HG03175 (cell line): ENCODE measurements around the gene SNAPC3.
"Not testable (repeated sequence)": the region's sequence is repeated elsewhere in the genome, so short reads cannot be mapped to it uniquely, and the experiment has no call there.

Experiments used
- ATAC-seq: cut with Tn5 transposase; IDR thresholded peaks from one replicate; pipeline ENCODE4 v1.9.1; 2021; ENCODE audit warnings: mild to moderate bottlenecking, moderate library complexity; ENCODE audit not compliant: unreplicated experiment

The SNAPC3 gene

DNA sequence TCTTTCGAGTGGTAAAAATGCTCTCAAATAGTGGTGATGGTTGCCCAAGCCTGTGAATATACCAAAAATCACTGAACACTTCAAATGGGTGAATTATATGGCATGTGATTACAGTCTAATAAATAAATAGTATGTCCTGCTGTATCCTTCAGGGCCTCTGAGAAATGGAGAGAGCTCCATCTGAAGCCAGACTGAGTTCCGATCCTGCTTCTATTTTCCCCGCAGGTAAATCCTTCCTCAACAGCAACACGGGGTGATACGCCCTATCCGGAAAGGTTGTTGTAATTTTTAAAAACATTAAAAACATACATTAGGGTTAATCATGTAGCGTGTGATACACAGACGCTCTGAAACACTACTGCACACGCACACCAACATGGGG is 695 bp upstream of the SNAPC3 start:
- no peak for ATAC-seq

DNA sequence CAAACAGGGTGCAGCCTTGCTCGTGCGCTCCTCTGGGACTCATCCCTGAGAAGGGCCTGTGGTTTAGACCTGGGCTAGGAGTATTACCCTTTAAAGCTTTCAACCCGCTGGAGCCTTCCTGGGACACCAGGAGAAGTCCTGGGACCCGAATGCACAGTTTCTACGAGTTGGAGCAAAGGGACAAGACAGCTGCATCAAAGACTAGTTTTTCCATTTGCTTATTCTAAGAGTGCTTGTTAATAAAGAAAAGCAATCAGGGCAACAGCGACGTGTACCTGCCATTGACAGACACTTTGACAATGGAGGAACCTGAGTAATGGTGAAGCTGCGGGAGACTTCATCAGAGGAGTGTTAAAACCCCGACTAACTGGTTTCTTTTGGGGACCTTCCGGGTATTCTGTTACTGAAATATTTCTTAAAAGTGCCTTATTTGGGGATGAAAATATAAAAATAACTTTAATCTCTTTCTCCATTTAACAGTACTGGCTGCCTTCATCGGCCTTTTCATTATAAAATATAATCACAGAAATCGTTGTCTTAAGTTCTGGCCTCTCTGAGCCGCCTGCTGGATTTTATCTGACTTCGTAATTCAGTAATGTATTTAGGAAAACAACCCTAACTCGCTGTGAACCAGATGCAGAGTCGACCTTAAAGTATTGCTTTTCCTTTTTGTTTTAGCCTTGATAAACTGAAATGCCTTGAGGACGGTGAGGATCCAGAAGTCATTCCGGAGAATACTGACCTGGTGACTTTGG is 732 bp downstream of the SNAPC3 start:
- ATAC-seq = peak; percentile 14

DNA sequence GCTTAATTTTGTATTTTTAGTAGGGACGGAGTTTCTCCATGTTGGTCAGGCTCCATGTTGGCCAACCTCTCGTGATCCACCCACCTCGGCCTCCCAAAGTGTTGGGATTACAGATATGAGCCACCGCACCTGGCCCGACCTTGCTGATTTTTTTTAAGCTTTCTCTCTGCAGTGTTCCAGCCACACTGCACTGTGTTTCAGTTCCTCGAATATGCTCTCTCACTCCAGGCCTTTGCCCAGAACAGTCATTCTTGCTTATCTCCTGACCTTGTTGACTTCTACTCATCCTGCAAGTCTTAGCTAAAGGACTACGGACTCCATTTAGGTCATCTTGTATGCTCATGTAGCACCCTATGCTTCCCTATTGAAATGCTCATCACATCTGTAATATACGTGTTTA is 3.3 kb downstream of the SNAPC3 start:
- ATAC-seq = no peak

DNA sequence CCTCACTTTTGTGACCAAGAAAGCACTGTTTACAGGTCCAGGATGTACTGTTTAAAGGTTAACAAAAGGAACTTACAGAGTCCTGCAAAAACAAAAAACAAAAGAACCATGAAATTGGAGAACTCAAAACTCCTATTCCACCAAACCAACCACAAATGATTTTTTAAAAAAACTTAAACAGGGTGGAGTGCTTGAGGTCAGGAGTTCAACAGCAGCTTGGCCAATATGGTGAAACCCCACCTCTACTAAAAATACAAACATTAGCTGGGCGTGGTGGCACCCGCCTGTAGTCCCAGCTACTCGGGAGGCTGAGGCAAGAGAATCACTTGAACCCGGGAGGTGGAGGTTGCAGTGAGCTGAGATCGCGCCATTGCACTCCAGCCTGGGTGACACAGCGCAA is 5.0 kb downstream of the SNAPC3 start:
- not testable (repeated sequence) for ATAC-seq

DNA sequence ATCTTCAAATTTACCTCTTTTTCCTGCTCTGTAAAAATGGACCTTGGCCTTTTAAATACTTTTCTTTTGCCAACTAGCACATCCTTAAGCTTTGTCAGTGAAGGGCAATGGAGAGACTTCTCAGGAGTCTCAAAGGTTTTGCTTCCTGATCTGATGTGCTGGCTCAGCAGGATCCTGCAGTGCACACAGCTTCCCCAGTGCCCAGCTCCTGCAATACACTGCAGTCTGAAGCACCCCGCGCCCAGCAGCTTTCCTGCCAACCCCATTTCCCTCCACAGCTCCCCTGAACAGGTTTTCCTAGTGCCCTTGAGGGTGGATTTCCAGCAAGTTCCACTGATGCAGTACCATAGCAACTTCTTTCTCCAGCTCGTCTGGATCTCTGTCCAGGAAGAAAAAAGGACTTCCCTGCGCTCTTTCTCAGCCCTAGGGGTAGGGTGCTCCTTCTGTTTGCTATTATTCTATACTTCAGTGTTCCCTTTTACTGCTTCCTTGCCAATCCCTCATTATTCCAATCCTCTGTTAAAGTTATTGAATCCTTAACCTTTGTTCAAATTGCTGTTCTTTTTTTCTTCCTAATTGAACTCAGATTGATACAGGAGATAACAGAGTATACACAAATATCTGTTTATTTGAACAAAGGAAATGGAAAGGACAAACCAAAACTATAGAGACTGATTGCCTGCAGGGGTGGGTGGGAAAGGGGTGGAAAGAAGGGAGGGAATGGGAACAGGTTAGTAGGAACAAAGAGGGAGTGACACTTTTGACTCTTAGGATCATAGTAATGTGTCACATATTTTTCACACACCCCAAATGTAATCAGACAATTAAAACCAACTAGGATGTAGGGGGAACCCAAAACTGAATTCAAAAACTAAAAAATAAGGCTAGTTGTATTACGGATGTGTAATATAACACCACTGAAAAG is 8.5 kb downstream of the SNAPC3 start:
- no peak for ATAC-seq

DNA sequence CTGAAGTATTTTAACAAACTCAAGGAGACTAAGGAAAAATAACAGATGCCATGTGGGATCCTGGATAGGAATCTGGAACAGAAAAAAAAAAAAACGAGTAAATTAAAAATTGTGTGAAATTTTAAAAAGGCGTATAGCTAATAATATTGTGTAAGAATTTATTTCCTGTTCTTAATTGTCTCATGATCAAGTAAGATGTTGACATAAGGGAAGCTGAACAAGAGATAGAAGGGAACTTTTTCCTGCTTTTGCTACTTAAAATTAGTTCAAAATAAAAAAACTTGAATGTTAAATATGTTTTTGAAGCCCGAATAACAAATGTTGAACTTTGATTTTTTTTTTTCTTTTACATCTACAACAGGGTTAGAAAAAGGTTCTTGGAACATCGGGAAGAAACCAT is 10.5 kb downstream of the SNAPC3 start:
- ATAC-seq = no peak

DNA sequence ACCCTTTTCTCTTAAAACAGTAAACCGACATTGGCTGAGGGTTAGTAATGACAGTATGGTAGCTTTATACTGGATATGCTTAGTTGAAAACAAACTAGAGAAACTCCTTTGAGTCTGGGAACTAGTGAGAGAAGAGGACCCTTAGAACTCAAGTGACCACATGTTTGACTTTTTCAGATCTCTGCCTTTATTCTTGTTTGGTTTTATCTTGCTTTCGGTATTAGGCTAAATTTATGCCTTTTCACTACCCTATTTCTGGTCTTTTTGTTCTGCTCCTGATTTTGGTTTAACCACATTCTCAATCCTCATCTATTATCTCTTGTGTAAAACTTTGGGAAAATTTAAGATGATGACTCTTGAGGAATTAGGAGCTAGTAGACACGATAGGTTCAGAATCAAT is 11.0 kb downstream of the SNAPC3 start:
- no peak for ATAC-seq

DNA sequence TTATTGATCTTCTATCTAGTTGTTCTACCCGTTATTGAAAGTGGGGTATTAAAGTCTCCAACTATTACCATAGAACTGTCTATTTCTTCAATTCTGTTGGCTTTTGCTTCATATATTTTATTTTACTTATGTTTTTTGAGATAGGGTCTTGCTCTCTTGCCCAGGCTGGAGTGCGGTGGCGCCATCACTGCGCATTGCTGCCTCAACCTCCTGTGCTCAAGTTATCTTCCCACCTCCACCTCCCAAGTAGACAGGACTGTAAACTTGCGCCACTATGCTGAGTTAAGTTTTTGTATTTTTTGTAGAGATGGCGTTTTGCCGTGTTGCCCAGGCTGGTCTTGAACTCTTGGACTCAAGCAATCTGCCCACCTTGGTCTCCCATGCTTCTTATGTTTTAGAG is 16.2 kb downstream of the SNAPC3 start:
- no peak for ATAC-seq

DNA sequence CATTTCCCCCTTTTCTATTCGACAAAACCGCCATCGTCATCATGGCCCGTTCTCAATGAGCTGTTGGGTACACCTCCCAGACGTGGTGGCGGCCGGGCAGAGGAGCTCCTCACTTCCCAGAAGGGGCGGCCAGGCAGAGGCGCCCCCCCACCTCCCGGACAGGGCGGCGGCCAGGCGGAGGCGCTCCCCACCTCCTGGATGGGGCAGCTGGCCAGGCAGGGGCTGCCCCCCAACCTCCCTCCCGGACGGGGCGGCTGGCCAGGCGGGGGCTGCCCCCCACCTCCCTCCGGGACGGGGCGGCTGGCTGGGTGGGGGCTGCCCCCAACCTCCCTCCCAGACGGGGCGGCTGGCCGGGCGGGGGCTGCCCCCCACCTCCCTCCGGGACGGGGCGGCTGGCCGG is 19.2 kb downstream of the SNAPC3 start:
- ATAC-seq = not testable (repeated sequence)

- not testable (repeated sequence) for ATAC-seq
These were observed 19.6 kb downstream of the SNAPC3 start for GRCh38 chr9:15442264-15442663.

DNA sequence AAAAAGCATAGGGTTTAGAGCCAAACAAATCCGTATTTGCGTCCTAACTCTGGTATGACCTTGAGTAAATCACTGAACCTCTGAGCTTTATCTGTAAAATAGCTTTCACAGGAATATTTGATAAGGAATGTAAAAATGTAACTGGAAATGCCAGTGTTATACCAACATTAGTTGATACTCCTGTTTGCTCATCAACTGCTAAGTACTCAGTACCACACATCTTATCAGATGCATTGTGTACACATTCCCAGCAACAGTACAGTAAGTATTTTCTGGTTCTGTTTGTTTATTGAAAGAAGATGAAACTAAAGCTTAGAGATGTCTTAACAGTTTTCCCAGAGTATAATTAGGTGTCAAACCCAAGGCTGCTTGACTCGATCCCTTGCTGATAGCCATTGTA is 21.5 kb downstream of the SNAPC3 start:
- no peak for ATAC-seq

- no peak for ATAC-seq
These were observed 31.3 kb downstream of the SNAPC3 start for GRCh38 chr9:15453956-15454355.

DNA sequence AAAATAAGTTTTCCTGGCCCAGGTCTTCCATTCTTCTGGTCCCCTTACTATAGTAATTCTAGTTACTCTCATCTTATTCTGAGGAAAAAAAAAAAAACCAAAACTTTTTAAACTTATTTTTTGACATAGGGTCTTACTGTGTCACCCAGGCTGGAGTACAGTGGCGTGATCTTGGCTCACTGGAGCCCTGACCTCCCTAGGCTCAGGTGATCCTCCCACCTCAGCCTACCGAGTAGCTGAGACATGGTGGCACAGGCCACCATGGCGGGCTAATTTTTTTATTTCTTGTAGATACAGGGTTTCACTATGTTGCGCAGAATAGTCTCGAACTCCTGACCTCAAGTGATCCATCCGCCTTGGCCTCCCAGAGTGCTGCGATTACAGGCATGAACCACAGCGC is 38.4 kb downstream of the SNAPC3 start:
- no peak for ATAC-seq

GRCh38 chr9:15461601-15462000 is 38.9 kb downstream of the SNAPC3 start:
- no peak for ATAC-seq

DNA sequence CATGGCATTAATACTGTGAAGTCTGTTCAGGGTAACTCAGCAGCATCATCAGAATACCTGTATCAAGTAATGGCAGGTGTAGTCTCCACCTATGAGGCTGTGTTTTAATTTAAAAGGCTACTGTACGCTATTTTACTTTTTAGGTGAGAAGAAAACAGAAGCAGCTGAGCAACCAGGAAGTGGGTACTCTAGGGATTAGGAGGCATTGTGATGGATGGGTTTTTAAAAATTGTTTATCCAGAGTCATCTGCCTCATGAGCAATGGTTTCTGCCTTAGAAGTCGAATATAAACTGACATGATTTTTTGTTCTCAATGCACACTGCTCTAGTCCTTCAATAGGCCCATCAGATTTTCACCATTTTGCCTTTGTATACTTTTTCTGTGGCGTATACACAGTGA is 45.5 kb downstream of the SNAPC3 start:
- no peak for ATAC-seq

DNA sequence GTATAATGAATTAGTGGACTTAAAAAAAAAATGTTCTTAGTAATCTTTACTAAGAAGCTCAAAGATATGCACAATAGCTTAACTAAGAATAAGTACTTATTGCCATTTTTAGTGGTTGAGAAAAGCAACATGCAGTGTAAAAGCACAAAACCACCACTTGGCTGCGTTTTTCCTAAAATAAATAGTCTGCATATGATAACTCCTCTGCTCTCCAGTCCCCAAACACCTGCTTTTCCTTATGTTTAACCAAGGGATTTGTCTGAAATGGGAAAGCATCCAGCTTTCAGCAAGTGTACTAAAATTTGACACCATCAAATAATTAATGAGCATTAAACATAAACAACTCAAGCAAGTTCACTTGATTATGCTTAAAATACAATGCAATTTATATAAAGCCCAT is 46.7 kb downstream of the SNAPC3 start:
- ATAC-seq = no peak

DNA sequence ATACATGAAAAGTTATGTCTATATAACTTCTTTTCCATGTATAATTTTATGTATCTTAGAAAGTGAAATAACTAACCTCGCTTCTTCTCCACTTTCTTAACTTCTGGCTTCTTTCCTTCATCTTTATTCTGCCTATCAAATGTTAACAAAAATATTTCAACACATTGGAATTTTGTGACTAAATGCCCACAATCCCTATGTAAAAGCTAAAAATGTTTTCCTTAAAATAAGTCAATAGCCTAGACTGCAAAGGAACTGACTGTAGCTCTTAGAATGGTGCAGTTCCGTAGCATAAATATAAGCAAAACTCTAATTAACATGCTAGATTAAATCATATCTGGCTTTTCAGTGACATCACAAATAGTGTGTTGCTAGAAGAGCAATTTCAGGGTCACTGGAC is 47.2 kb downstream of the SNAPC3 start:
- ATAC-seq = no peak

DNA sequence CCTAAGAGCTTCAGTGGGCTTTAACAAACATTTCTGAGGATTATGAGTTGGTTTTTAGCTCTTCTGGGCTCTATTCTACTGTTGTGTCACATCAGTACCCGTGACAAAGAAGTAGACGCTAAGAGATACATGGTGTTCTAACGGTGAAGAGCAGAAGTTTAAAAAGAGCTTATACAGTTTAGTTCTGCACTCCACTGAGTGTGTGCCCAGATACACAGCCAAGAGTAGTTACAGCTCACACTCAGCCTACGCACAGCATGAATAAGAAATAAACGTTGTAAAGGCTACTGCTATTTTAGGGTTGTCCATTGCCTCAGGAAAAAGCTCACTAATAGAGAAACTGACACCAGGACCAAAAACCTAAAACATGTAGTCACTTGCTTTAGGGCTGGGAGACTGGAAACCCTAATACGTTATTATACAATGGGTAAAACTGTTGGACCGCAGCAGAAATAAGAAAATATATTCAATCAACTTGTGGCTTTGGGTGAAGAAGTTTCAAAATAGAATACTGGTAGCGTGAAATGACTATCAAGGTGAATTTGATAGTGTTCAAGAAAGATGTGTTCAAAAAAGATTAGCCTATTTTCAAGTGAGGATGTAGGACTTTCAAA is 53.4 kb downstream of the SNAPC3 start:
- no peak for ATAC-seq

GRCh38 chr9:15480028-15480427 is 57.4 kb downstream of the SNAPC3 start:
- ATAC-seq = no peak

DNA sequence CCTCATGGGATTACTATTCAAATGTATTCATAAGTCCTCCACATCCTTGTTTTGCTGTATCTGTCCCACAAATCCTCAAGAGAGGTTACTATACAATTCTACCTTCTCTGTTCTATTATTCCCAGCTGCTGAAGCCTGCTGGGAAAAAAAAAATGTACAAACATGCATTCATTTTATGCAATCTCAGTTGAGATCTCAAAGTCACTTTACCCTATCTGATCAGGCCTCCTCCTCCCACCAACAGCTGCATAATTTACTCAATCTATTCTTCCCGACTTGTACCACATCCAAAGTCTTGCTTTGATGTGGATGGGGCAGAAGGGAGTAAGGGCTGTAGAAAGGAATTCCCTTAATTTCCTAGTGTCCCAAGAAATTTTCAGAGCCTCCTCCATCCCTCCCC is 59.5 kb downstream of the SNAPC3 start:
- no peak for ATAC-seq

DNA sequence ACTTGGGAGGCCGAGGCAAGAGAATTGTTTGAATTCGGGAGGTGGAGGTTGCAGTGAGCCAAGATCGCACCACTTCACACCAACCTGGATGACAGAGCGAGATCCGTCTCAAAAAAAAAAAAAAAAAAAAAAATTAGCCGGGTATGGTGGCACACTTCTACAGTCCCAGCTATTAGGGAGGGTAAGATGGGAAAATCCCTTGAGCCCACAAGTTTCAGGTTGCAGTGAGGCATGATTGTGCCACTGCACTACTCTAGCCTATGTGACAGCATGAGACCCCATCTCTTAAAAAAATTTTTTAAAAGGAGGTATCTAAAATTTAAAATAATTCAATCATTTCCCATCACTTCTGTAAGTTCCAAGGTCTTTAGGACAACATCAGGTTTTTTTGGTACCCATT is 62.1 kb downstream of the SNAPC3 start:
- no peak for ATAC-seq
